Mucosa of descending colon (tissue), 3 donors: ENCODE data around the gene RALB. TPM values are rescaled to one million over a fixed set of nuclear protein-coding genes. Genes with fewer than 3 reads are reported as not detected.

Experiments
- ATAC-seq: fragments of 200-7000 bp; cut with Tn5 transposase; one replicate; pipeline ENCODE4 v1.9.1; 2020; ENCODE audit warnings: mild to moderate bottlenecking, moderate library complexity
- DNase-seq, 3 donors: peaks; one replicate each; pipeline ENCODE4 v3.0.0-alpha.2; 2020
- H3K36me3 ChIP-seq: fragments of 200-600 bp; one replicate; pipeline ENCODE4 v1.8.0; 2021; ENCODE audit warnings: low read depth, mild to moderate bottlenecking
- H3K4me1 ChIP-seq: fragments of 200-600 bp; one replicate; pipeline ENCODE4 v1.8.0; 2021; ENCODE audit warnings: low read depth, mild to moderate bottlenecking
- H3K4me3 ChIP-seq: fragments of 200-600 bp; one replicate; pipeline ENCODE4 v1.8.0; 2021; ENCODE audit warnings: mild to moderate bottlenecking
- H3K9me3 ChIP-seq: fragments of 200-600 bp; one replicate; pipeline ENCODE4 v1.8.0; 2021; ENCODE audit warnings: mild to moderate bottlenecking
- intact Hi-C, 2 donors: fragments of 100-400 bp; cut with DNase I in 1 of 2; cut with micrococcal nuclease in 1 of 2; formaldehyde crosslinking; loops; one replicate each; pipeline versions ENCODE4 v1.11.0 to v1.11.1; 2022; cut with DNase I, micrococcal nuclease
- total RNA-seq, 3 donors: library from RNA; stranded (reverse); fragmentation: NEBNext Ultra II Directional in 2 of 3; extraction: Animal tissue kit (Norgen Biotek cat#: 25700) in 2 of 3; gene quantifications; one replicate each; pipeline versions ENCODE4 v1.2.1 to v1.2.4, GENCODE V29; 2021 to 2023
- TF ChIP-seq, protein P1 (sequence below): fragments of 200-600 bp; IDR thresholded peaks from one replicate; pipeline ENCODE4 v1.8.0; 2022; ENCODE audit warnings: antibody characterized with exemption, mild to moderate bottlenecking
- donor health status: DM: no; HTN: no; CAD: no; lungs with moderate emphysema.
- donor health status: DM: no; HTN: no; CAD: no.
- donor health status: DM: no; HTN: yes; CAD: no.

Gene RALB
- total RNA-seq, 3 donors from 2014 or later, result 75.1 to 83.8 (median 80.8) TPM

DNA sequence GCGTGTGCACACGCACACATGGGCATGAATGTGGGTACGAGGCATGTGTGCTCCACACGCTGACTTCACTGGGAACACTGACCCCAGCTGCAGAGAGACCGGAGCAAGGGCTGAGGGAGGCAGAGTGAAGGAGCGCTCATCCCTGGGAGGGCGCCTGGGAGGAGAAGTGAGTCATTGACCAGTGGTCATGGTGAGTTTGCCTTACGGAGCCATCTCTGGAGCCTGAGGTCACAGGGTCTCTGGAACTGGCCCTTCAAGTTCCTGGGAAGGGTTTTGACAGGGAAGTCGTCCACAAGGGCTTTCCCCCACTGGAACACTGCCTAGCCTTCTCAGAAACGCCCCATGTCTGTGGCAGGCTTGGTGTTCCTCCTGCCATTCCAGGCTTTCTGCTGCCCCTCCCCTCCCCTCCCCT, 15.2 kb upstream of the RALB start:
- DNase-seq, result no peak
- TF ChIP-seq, protein P1, sequence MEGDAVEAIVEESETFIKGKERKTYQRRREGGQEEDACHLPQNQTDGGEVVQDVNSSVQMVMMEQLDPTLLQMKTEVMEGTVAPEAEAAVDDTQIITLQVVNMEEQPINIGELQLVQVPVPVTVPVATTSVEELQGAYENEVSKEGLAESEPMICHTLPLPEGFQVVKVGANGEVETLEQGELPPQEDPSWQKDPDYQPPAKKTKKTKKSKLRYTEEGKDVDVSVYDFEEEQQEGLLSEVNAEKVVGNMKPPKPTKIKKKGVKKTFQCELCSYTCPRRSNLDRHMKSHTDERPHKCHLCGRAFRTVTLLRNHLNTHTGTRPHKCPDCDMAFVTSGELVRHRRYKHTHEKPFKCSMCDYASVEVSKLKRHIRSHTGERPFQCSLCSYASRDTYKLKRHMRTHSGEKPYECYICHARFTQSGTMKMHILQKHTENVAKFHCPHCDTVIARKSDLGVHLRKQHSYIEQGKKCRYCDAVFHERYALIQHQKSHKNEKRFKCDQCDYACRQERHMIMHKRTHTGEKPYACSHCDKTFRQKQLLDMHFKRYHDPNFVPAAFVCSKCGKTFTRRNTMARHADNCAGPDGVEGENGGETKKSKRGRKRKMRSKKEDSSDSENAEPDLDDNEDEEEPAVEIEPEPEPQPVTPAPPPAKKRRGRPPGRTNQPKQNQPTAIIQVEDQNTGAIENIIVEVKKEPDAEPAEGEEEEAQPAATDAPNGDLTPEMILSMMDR, result no peak
- peak; percentile 60 for ATAC-seq
- H3K36me3 ChIP-seq, result no peaks in the 10 kb centered on the region
- H3K4me1 ChIP-seq, result peaks cover 20% of the 10 kb centered on the region
- intact Hi-C loops, result no loop called here
- no peak overlapping the region for H3K4me3 ChIP-seq
- H3K9me3 ChIP-seq, result no peaks in the 10 kb centered on the region

DNA sequence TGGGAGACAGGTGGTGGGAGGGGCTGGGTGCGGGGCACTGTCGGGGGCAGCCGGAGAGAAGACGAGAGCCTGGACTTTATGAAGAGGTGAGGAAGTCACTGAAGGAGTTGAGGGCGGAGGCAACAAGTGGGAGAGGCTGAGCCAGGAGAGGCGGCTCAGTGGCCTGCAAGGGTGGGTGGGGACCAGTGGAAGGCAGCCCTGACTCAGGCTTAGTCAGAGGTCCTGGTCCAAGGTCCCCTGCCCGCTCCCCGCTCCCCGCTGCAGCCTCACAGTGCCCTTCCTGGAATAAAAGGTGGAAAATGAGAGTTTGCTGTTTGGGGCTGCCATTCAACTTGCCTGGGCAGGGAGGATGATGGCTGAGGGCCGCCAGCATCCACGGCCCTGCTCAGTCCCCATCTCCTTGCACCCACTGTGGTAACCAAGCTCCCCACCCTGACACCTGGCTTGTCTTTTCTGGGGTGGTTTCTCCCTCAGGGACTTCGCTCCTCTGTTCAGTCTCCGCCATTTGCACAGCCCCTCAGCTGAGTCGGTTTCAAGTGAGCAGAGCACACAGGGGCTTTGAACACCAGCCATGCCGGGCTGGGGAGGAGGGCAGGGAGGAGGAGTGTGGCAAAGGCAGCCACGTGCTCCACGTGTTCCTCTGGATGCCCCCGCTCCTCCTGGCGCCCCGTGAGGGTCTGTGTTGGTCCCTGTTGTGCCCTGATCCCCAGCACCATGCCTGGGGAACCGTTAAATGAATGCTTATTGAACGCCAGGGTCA, 13.7 kb upstream of the RALB start:
- peak; percentile 81 to 91 (median 86) for DNase-seq

DNA sequence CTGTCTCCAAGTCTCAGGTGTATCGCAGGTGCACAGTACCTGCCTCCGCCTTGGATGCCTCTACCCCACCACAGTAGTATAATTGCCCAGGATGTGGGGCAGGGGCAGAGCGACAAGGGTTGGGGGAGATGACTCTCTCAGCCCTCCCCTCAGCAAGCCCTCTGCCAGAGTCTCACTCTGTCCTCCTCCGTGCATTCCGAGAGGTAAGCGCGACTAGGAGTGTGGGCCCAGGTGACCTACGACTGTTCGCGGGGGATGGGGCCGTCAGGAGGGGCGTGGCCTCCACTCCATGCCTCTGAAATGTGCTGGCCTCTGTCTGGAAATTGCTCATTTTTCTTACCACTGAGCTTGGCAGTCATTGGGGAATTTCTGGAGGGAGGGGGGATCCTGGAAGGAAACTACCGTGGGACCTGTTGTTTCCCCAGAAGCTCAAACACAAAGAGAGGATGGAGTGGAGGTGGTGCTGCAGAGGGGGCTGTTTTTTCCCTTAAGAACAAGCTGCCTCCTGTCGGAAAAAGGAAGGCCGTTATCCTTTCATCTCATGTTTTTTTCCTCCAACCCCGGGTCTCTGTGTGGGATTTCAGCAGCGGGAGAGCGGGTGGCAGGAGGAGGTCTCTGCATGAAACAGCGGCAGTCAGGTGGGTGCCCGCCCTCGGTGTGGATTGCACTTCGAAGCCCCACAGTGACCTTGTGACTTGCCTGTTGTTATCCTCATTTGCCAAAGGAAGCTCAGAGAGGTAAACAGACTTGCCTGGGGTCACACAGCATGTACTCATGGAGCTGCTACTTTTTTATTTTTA, 13.0 kb upstream of the RALB start:
- Histone ChIP-seq H3K36me3 (no peaks in the 10 kb centered on the region), H3K9me3 (no peaks in the 10 kb centered on the region), H3K4me3 (no peak overlapping the region), H3K4me1 (peaks cover 15% of the 10 kb centered on the region)
- peak in 1 of 3 donors; percentile 55 for DNase-seq
- intact Hi-C loops, result no loop called here
- ATAC-seq, result peak; percentile 8
- TF ChIP-seq, protein P1, result no peak

More for the DNA sequence above, 13.7 kb upstream of the RALB start:
- Histone ChIP-seq H3K4me1 (peaks cover 13% of the 10 kb centered on the region), H3K4me3 (no peak overlapping the region), H3K36me3 (no peaks in the 10 kb centered on the region), H3K9me3 (no peaks in the 10 kb centered on the region)
- intact Hi-C loops, result no loop called here
- TF ChIP-seq, protein P1, result no peak
- peak; percentile 95 for ATAC-seq

DNA sequence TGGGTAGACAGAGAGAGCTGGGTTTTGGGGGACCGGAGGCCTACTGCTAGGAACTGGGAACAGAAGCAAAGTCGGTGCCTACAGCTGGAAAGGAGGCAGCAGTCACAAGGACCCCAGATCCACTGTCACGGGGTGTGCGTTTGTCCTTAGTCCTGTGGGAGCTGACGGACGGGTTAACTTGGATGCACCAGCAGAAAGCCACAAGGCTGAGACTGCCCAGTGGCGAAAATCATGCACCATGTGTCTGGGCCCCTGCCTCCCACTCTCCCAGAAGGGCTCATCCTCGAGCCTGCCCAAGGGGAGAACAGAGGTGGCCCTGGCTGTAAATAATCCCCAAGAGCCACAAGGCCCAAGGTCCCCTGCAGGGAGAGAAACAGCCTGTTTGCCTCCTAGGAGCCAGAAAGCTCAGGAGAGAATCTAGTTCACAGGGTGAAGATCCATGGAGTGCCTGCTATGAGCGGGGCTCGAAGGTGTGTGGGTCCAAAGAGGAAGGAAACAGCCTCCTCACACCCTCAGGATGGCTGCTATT, 11.7 kb upstream of the RALB start:
- Histone ChIP-seq H3K4me3 (no peak overlapping the region), H3K4me1 (peaks cover 25% of the 10 kb centered on the region), H3K36me3 (peaks cover 3% of the 10 kb centered on the region), H3K9me3 (no peaks in the 10 kb centered on the region)
- intact Hi-C loops, result no loop called here
- DNase-seq, result no peak
- no peak for ATAC-seq
- TF ChIP-seq, protein P1, result no peak

DNA sequence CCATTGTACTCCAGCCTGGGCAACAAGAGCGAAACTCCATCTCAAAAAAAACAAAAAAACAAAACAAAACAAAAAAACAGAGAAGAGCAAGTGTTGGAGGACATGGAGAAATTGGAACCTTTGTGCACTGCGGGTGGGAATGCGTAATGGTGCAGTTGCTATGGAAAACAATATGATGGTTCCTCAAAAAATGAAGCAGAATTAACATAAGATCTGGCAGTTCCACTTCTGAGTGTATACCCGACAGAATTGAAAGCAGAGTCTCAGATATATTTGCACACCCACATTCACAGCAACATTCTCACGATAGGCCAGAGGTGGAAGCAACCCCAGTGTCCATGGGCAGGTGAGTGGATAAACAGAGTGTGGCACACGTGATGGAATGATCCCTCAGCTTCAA, 11.0 kb upstream of the RALB start:
- Histone ChIP-seq H3K4me3 (no peak overlapping the region), H3K4me1 (peaks cover 31% of the 10 kb centered on the region), H3K9me3 (no peaks in the 10 kb centered on the region), H3K36me3 (peaks cover 3% of the 10 kb centered on the region)
- intact Hi-C loops, result no loop called here
- ATAC-seq, result no peak
- no peak for DNase-seq
- TF ChIP-seq, protein P1, result no peak
